Left lung (tissue), 14 donors: Measurements from ENCODE around the gene ZNF785. TPM values are rescaled to one million over a fixed set of nuclear protein-coding genes. Genes with fewer than 3 reads are reported as not detected.
A peak's percentile ranks its signal among the peaks of the same experiment; 100 is the strongest.
"Not testable (repeated sequence)": the region's sequence is repeated elsewhere in the genome, so short reads cannot be mapped to it uniquely, and the experiment has no call there.

Experiments
- ATAC-seq: fragments of 200-7000 bp; cut with Tn5 transposase; one replicate; pipeline ENCODE4 v1.9.1; 2020; ENCODE audit warnings: moderate library complexity
- DNase-seq, 4 donors: peaks; one replicate each; pipeline ENCODE4 v3.0.0-alpha.2; 2013 to 2020
- H3K27ac ChIP-seq, 2 donors: fragments of 200-600 bp; sonication (generic) in 1 of 2; one replicate each; pipeline versions ENCODE4 v1.5.0 to v1.8.0; 2020 to 2021
- H3K27me3 ChIP-seq, 2 donors: fragments of 200-600 bp; sonication (generic) in 1 of 2; one replicate each; pipeline versions ENCODE4 v1.5.0 to v1.8.0; 2020 to 2021
- H3K36me3 ChIP-seq, 2 donors: fragments of 200-600 bp; sonication (generic) in 1 of 2; one replicate each; pipeline versions ENCODE4 v1.5.0 to v1.8.0; 2020 to 2021
- H3K4me1 ChIP-seq, 2 donors: fragments of 200-600 bp; one replicate each; pipeline ENCODE4 v1.8.0; 2021
- H3K4me3 ChIP-seq, 2 donors: fragments of 200-600 bp; sonication (generic) in 1 of 2; one replicate each; pipeline versions ENCODE4 v1.5.0 to v1.8.0; 2020 to 2021; ENCODE audit warnings: mild to moderate bottlenecking in 1 of 2
- H3K9me3 ChIP-seq, 2 donors: fragments of 200-600 bp; sonication (generic) in 1 of 2; one replicate each; pipeline versions ENCODE4 v1.5.0 to v1.8.0; 2020 to 2021
- CTCF ChIP-seq, 2 donors: fragments of 200-600 bp; sonication (generic) in 1 of 2; IDR thresholded peaks; one replicate each; pipeline versions ENCODE4 v1.5.0 to v1.8.0; 2021; ENCODE audit warnings: antibody characterized with exemption in 2 of 2
- intact Hi-C, 2 donors: fragments of 100-400 bp; cut with DNase I; formaldehyde crosslinking; loops; one replicate each; pipeline versions ENCODE4 v1.11.2 to v1.14.2; 2022
- long read RNA-seq, 12 donors: library from polyadenylated mRNA in 2 of 12; unstranded in 2 of 12; transcript quantifications; one replicate each; pipeline ENCODE4 v2.0.0 and lab custom pipeline, GENCODE V29; 2019 to 2026
- polyA plus RNA-seq, 6 donors: library from polyadenylated mRNA; unstranded; fragments of 120-200 nt; gene quantifications; one replicate each; pipeline ENCODE4 v1.2.1, GENCODE V29; 2013; ENCODE audit not compliant: insufficient read length in 6 of 6
- total RNA-seq, 2 donors: library from RNA; stranded (reverse); fragmentation: NEBNext Ultra II Directional; extraction: Animal tissue kit (Norgen Biotek cat#: 25700); gene quantifications; one replicate each; pipeline ENCODE4 v1.2.1, GENCODE V29; 2021
- donor health status: DM: no; HTN: yes; CAD: no.
- donor health status: DM: no; HTN: no; CAD: no.

Gene ZNF785
- 10 to 100 TPM; 12.9 to 15.6 TPM for total RNA-seq
- polyA plus RNA-seq: 10 to 100 TPM; 25.0 to 33.0 (median 30.4) TPM
- long read RNA-seq, donor 1, transcript ZNF785-201 (3 exons, 3,282 nt): major isoform, 23 of 23 reads
- long read RNA-seq, donor 1, partial matches to known transcripts: 0 of 23 reads
- long read RNA-seq, donor 1, other reads (novel, unspliced or antisense): 0 of 23 reads
- long read RNA-seq, donor 2, transcript ZNF785-201 (3 exons, 3,282 nt): major isoform, 10 of 10 reads
- long read RNA-seq, donor 2, partial matches to known transcripts: 0 of 10 reads
- long read RNA-seq, donor 2, other reads (novel, unspliced or antisense): 0 of 10 reads
- long read RNA-seq, donor 3, partial matches to known transcripts: 0 of 1 reads
- long read RNA-seq, donor 3, other reads (novel, unspliced or antisense): 0 of 1 reads
- long read RNA-seq, donor 4: 0 reads
- long read RNA-seq, donor 5, transcript ZNF785-201 (3 exons, 3,282 nt): major isoform, 13 of 13 reads
- long read RNA-seq, donor 5, partial matches to known transcripts: 0 of 13 reads
- long read RNA-seq, donor 5, other reads (novel, unspliced or antisense): 0 of 13 reads
- long read RNA-seq, donor 6, partial matches to known transcripts: 7 of 10 reads
- long read RNA-seq, donor 6, other reads (novel, unspliced or antisense): 0 of 10 reads
- long read RNA-seq, donor 7, partial matches to known transcripts: 0 of 2 reads
- long read RNA-seq, donor 7, other reads (novel, unspliced or antisense): 0 of 2 reads
- long read RNA-seq, donor 8, transcript ZNF785-201 (3 exons, 3,282 nt): major isoform, 6 of 6 reads
- long read RNA-seq, donor 8, partial matches to known transcripts: 0 of 6 reads
- long read RNA-seq, donor 8, other reads (novel, unspliced or antisense): 0 of 6 reads
- long read RNA-seq, donor 9, partial matches to known transcripts: 0 of 1 reads
- long read RNA-seq, donor 9, other reads (novel, unspliced or antisense): 0 of 1 reads
- long read RNA-seq, donor 10: 0 reads
- long read RNA-seq, donor 11: 0 reads
- long read RNA-seq, donor 12, transcript ZNF785-201 (3 exons, 3,282 nt): major isoform, 5 of 5 reads
- long read RNA-seq, donor 12, partial matches to known transcripts: 0 of 5 reads
- long read RNA-seq, donor 12, other reads (novel, unspliced or antisense): 0 of 5 reads

GRCh38 chr16:30585400-30586191, at the start of gene ZNF785:
Gene ZNF785, minus strand, starts transcription at chr16:30585697. Its CDS starts 86 bp downstream, at chr16:30585611.
- H3K27me3 ChIP-seq: no peaks in the 10 kb centered on the region
- H3K4me1 ChIP-seq: peaks cover 3 to 37% of the 10 kb centered on the region in 2 donors
- intact Hi-C loops: no loop called here
- H3K27ac ChIP-seq: peak within 1 kb of the TSS; percentile 84 to 95
- DNase-seq (peak; percentile 91 to 98 (median 96)), ATAC-seq (peak; percentile 99)
- H3K36me3 ChIP-seq: peaks cover 0 to 28% of the 10 kb centered on the region in 2 donors
- no peaks in the 10 kb centered on the region for H3K9me3 ChIP-seq
- TF ChIP-seq CTCF (IDR thresholded peaks at IDR 0.05): peak in 1 of 2 donors; percentile 53
- H3K4me3 ChIP-seq: peak within 1 kb of the TSS; percentile 72 to 85

- Histone ChIP-seq H3K27ac (peak overlapping the region; percentile 92 to 93), H3K27me3 (no peaks in the 10 kb centered on the region), H3K36me3 (no peaks in the 10 kb centered on the region), H3K4me3 (peak overlapping the region; percentile 59 to 67), H3K4me1 (peaks cover 0 to 14% of the 10 kb centered on the region in 2 donors), H3K9me3 (no peaks in the 10 kb centered on the region)
- no peak for DNase-seq
- TF ChIP-seq CTCF (IDR thresholded peaks at IDR 0.05): no peak
- intact Hi-C loops: no loop called here
- ATAC-seq: no peak
These were observed 48.0 kb upstream of the ZNF785 start for GRCh38 chr16:30633526-30633925.

- H3K9me3 ChIP-seq, H3K4me3 ChIP-seq, H3K36me3 ChIP-seq, ATAC-seq, H3K27ac ChIP-seq, H3K27me3 ChIP-seq, DNase-seq, intact Hi-C loops: not testable (repeated sequence)
- H3K4me1 ChIP-seq: peaks cover 0 to 17% of the 10 kb centered on the region in 2 donors
These were observed 47.0 kb upstream of the ZNF785 start for GRCh38 chr16:30632454-30632853.

GRCh38 chr16:30628628-30629540, 43.4 kb upstream of the ZNF785 start:
- Histone ChIP-seq H3K27me3 (no peaks in the 10 kb centered on the region), H3K4me3 (peak overlapping the region in 1 of 2 donors; percentile 2), H3K27ac (no peak overlapping the region), H3K36me3 (no peaks in the 10 kb centered on the region), H3K9me3 (no peaks in the 10 kb centered on the region), H3K4me1 (peaks cover 0 to 9% of the 10 kb centered on the region in 2 donors)
- ATAC-seq (peak; percentile 98), DNase-seq (peak; percentile 70 to 94 (median 84))
- intact Hi-C loops: no loop called here
- TF ChIP-seq CTCF (IDR thresholded peaks at IDR 0.05): peak; percentile 80 to 93
